AG09319 (cell line): ENCODE measurements around the gene ARHGEF11.
A peak's percentile ranks its signal among the peaks of the same experiment; 100 is the strongest.
"Not testable (repeated sequence)": the region's sequence is repeated elsewhere in the genome, so short reads cannot be mapped to it uniquely, and the experiment has no call there.

Experiments
- DNase-seq: peaks from one replicate; pipeline ENCODE4 v3.0.0-alpha.2; 2010; ENCODE audit warnings: low read depth; ENCODE audit errors: extremely low read depth
- CTCF ChIP-seq: IDR thresholded peaks from 2 replicates; pipeline ENCODE4 v1.5.1; 2011; ENCODE audit warnings: low read depth, mild to moderate bottlenecking, inconsistent platforms, low read length, moderate library complexity

ARHGEF11 gene

GRCh38 chr1:157081707-157082106, 36.2 kb upstream of the ARHGEF11 start:
- TF ChIP-seq CTCF, result no peak
- DNase-seq, result no peak

- DNase-seq, result no peak
- TF ChIP-seq CTCF, result no peak
Measured at GRCh38 chr1:157080714-157081113, 35.2 kb upstream of the ARHGEF11 start.

GRCh38 chr1:157077394-157077793, 31.9 kb upstream of the ARHGEF11 start:
- DNase-seq, result no peak
- TF ChIP-seq CTCF, result no peak

- peak; percentile 25 for DNase-seq
- peak; percentile 59 for TF ChIP-seq CTCF
Measured at GRCh38 chr1:157073944-157074685, 28.6 kb upstream of the ARHGEF11 start.

GRCh38 chr1:157069601-157070000, 24.1 kb upstream of the ARHGEF11 start:
- TF ChIP-seq CTCF, result no peak
- DNase-seq, result no peak

GRCh38 chr1:157059241-157059640, 13.7 kb upstream of the ARHGEF11 start:
- DNase-seq, result not testable (repeated sequence)

- DNase-seq, result no peak
- TF ChIP-seq CTCF, result no peak
Measured at GRCh38 chr1:157056269-157056668, 10.7 kb upstream of the ARHGEF11 start.

GRCh38 chr1:157055729-157056128, 10.2 kb upstream of the ARHGEF11 start:
- DNase-seq, result not testable (repeated sequence)
